ENCODE results near the gene FGG.

- no peak for TF ChIP-seq CTCF (IDR thresholded peaks at IDR 0.05; ENCODE audit: insufficient read depth, low read length, poor library complexity, severe bottlenecking)
- TF ChIP-seq EZH2phosphoT487 (conservative IDR thresholded peaks at IDR 0.05; ENCODE audit: low read length) = no peak
These were observed 9.9 kb downstream of the FGG start for GRCh38 chr4:154602404-154603020.

Data from SU-DHL-6 (cell line).